H1 (cell line): ENCODE results near the gene SPHK1. TPM values are rescaled to one million over a fixed set of nuclear protein-coding genes. Genes with fewer than 3 reads are reported as not detected.

Experiments used
- ASH2L ChIP-seq: fragments of 200-600, 300-600 bp; sonication (generic); IDR thresholded peaks from one replicate; pipeline ENCODE4 v1.7.1; 2017; ENCODE audit warnings: low read length
- ATF2 ChIP-seq: IDR thresholded peaks from 2 replicates; pipeline ENCODE4 v1.6.1; 2012; ENCODE audit warnings: low read length, inconsistent platforms
- CHD2 ChIP-seq: IDR thresholded peaks from 2 replicates; pipeline ENCODE4 v1.6.1; 2012; ENCODE audit warnings: low read length, improper control_type of control experiment
- CREB1 ChIP-seq: IDR thresholded peaks from 2 replicates; pipeline ENCODE4 v1.6.1; 2012; ENCODE audit warnings: inconsistent platforms
- E2F6 ChIP-seq: IDR thresholded peaks from 2 replicates; pipeline ENCODE4 v1.6.1; 2012; ENCODE audit warnings: inconsistent platforms
- EZH2 ChIP-seq: fragments of 200-600 bp; sonication (generic); IDR thresholded peaks from 2 replicates; pipeline ENCODE4 v1.7.1; 2012; ENCODE audit warnings: low read depth, mild to moderate bottlenecking, moderate library complexity, low read length, inconsistent platforms; ENCODE audit not compliant: severe bottlenecking
- FOSL1 ChIP-seq: IDR thresholded peaks from 2 replicates; pipeline ENCODE4 v1.6.1; 2011; ENCODE audit warnings: mild to moderate bottlenecking, low read depth, low read length, moderate library complexity; ENCODE audit not compliant: insufficient read depth
- HDAC2 ChIP-seq, 2 experiments: fragments of 300-600 bp in 1 of 2; sonication (generic) in 1 of 2; IDR thresholded peaks; 2 replicates each; pipeline ENCODE4 v1.6.1; 2011 to 2012; ENCODE audit warnings: low read depth in 2 of 2, low read length in 2 of 2, mild to moderate bottlenecking in 2 of 2, moderate library complexity in 2 of 2, borderline replicate concordance in 1 of 2, inconsistent platforms in 1 of 2
- MAFK ChIP-seq: IDR thresholded peaks from 2 replicates; pipeline ENCODE4 v1.6.1; 2012; ENCODE audit warnings: low read depth, mild to moderate bottlenecking, improper control_type of control experiment, low read length
- PHF8 ChIP-seq: fragments of 200-600 bp; sonication (generic); conservative IDR thresholded peaks from 2 replicates; pipeline ENCODE4 v1.7.1; 2012; ENCODE audit warnings: low read depth, mild to moderate bottlenecking, inconsistent platforms, low read length, moderate library complexity
- RAD21 ChIP-seq, 2 experiments: IDR thresholded peaks in 1 of 2; conservative IDR thresholded peaks in 1 of 2; 2 replicates each; pipeline ENCODE4 v1.6.1; 2011; ENCODE audit warnings: low read depth in 2 of 2, low read length in 2 of 2, improper control_type of control experiment in 1 of 2, inconsistent platforms in 1 of 2, mild to moderate bottlenecking in 1 of 2, moderate library complexity in 1 of 2
- RNF2 ChIP-seq: fragments of 200-900, 300-1000 bp; sonication (generic); IDR thresholded peaks from 2 replicates; pipeline ENCODE4 v1.7.1; 2016; ENCODE audit warnings: borderline replicate concordance, low read depth, mild to moderate bottlenecking, antibody characterized with exemption, low read length; ENCODE audit not compliant: poor library complexity, severe bottlenecking; ENCODE audit errors: missing control alignments
- SIN3A ChIP-seq, 2 experiments: IDR thresholded peaks in 1 of 2; conservative IDR thresholded peaks in 1 of 2; 2 replicates each; pipeline ENCODE4 v1.6.1; 2011 to 2012; ENCODE audit warnings: low read length in 2 of 2, improper control_type of control experiment in 1 of 2, low read depth in 1 of 2, mild to moderate bottlenecking in 1 of 2
- TAF1 ChIP-seq: IDR thresholded peaks from 2 replicates; pipeline ENCODE4 v1.6.1; 2011; ENCODE audit warnings: mild to moderate bottlenecking, low read depth, low read length
- TEAD4 ChIP-seq: IDR thresholded peaks from 2 replicates; pipeline ENCODE4 v1.6.1; 2012; ENCODE audit warnings: low read depth, low read length, inconsistent platforms, mixed read lengths
- USF2 ChIP-seq: IDR thresholded peaks from 2 replicates; pipeline ENCODE4 v1.6.1; 2011; ENCODE audit warnings: low read length, improper control_type of control experiment
- YY1 ChIP-seq: IDR thresholded peaks from 2 replicates; pipeline ENCODE4 v1.6.1; 2011; ENCODE audit warnings: low read depth, mild to moderate bottlenecking, low read length
- ZNF274 ChIP-seq: IDR thresholded peaks from 2 replicates; pipeline ENCODE4 v1.7.0; 2012; ENCODE audit warnings: low read length, borderline replicate concordance; ENCODE audit errors: extremely low read depth
- polyA plus RNA-seq, 7 experiments: library from polyadenylated mRNA; depleted of rRNA in 3 of 7; stranded (reverse) in 5 of 7; unstranded in 2 of 7; fragments of >200 nt in 5 of 7; fragments of 200-250 nt in 2 of 7; gene quantifications; 1 replicate in 5 of 7; 2 replicates in 1 of 7; 4 replicates in 1 of 7; pipeline versions ENCODE4 v1.2.1 to v1.2.3, GENCODE V29; 2011 to 2013; ENCODE audit warnings: missing spikeins in 2 of 7, mixed read lengths in 2 of 7
- total RNA-seq: library from RNA; stranded (reverse); fragmentation: NEBNext Ultra II Directional; extraction: Animal tissue kit (Norgen Biotek cat#: 25700); gene quantifications from 2 replicates; pipeline ENCODE4 v1.2.1, GENCODE V29; 2021

SPHK1 gene
- total and polyA plus RNA-seq, 2 of the 8 experiments (the other 6 are each of a cell fraction or from before 2014, with no cell fraction given), result 2.4 TPM

- TF ChIP-seq FOSL1, result no peak
- peak; percentile 49 for TF ChIP-seq EZH2
- TF ChIP-seq USF2, result no peak
- peak; percentile 88 for TF ChIP-seq ASH2L
- TF ChIP-seq TAF1, result no peak
- TF ChIP-seq ZNF274, result no peak
- no peak for TF ChIP-seq CHD2
- TF ChIP-seq TEAD4, result peak; percentile 45; the same call in 1 of the 2 replicates
- peak; percentile 47; the same call in 1 of the 2 replicates for TF ChIP-seq E2F6
- TF ChIP-seq RAD21 (IDR thresholded peaks at IDR 0.05 in 1 of 2, conservative IDR thresholded peaks at IDR 0.05 in 1 of 2; ENCODE audit: low read depth in 2 of 2, low read length in 2 of 2), result no peak
- TF ChIP-seq RNF2, result peak; percentile 37
- TF ChIP-seq CREB1, result peak; percentile 60
- TF ChIP-seq MAFK, result no peak
- no peak for TF ChIP-seq YY1
- TF ChIP-seq SIN3A (conservative IDR thresholded peaks at IDR 0.05 in 1 of 2, IDR thresholded peaks at IDR 0.05 in 1 of 2; ENCODE audit: low read depth in 1 of 2, low read length in 2 of 2), result peak in 1 of 2 experiments; percentile 39; a peak in 1 of 4 replicates
- TF ChIP-seq PHF8, result 0 out of 2 replicates have a peak, but pooled peaks have one; percentile 32
- TF ChIP-seq HDAC2 (IDR thresholded peaks at IDR 0.05; ENCODE audit: borderline replicate concordance in 1 of 2, low read depth in 2 of 2, low read length in 2 of 2), result no peak
- no peak for TF ChIP-seq ATF2
Observed at GRCh38 chr17:76382803-76383545, 1.4 kb upstream of the SPHK1 start (continued).
